HG03469 (cell line): Measurements from ENCODE around the gene INVS.
"Not testable (repeated sequence)": the region's sequence is repeated elsewhere in the genome, so short reads cannot be mapped to it uniquely, and the experiment has no call there.

Experiments used
- ATAC-seq: cut with Tn5 transposase; IDR thresholded peaks from one replicate; pipeline ENCODE4 v1.9.1; 2021; ENCODE audit warnings: mild to moderate bottlenecking, moderate library complexity, moderate number of reproducible peaks; ENCODE audit not compliant: unreplicated experiment

Gene INVS

DNA sequence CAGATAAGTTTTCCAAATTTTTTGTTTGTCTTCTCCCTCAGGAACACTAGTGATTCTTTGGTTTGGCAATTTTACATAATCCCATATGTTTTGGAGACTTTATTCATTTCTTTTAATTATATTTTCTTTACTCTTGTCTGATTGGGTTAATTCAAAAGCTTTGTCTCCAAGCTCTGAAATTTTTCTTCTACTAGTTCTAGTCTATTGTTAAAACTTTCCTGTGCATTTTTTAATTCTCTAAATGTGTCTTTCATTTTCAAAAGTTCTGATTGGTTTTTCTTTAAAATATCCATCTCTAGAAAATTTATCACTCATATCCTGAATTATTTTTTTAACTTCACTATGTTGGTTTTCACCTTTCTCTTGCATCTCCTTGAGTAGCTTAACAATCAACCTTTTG, 92.2 kb downstream of the INVS start:
- no peak for ATAC-seq

DNA sequence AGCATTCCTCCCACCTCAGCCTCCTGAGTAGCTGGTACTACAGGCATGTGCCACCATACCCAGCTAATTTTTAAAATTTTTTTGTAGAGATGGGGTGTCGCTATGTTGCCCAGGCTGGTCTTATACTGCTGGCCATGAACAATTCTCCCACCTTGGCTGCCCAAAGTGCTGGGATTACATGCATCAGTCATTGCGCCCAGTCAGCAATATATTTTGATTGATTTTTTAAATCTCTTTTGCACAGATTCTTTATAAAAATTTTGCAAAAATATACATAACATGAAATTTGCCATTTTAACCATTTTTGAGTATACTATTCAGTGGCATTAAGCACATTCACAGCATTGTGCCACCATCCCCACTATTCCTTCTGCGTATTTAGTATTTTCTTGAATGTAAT, 94.0 kb downstream of the INVS start:
- ATAC-seq, result no peak

DNA sequence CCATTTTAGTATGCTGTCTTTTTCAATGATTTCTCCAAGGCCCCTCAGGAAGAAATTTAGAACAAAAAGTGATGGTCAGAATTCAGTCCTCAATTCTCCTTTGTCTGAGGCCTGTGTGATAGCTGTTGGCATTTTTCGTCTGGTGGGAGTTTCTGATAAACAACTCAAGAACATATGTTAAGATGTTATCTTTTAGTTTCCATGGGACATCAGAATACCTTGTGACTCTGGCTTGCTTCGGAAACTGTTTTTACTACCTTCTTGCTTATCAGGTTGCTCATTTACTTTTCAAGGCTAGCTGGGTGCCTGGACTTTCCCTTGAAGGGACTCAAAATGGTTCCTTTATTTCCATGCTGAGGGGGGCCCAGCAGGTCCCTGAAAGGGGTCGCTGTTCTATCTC, 97.2 kb downstream of the INVS start:
- ATAC-seq, result no peak

DNA sequence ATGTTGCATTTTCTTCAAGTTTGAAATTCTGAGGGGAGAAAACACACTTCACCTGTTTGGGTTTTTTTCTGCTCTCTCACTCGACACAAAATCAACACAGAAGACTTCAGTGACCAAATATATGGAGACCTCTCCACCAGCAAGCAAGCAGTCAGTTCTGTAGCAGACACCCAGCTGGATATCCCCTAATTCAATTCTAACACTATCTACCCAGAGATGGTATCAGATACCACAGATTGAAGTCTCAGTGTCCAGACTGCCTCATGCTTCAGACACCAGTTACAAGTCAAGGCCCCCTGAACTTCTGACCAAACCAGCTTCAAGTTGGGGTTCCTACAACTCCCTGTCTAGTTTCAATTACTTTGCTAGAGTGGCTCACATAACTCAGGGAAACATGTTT, 97.8 kb downstream of the INVS start:
- ATAC-seq, result no peak

DNA sequence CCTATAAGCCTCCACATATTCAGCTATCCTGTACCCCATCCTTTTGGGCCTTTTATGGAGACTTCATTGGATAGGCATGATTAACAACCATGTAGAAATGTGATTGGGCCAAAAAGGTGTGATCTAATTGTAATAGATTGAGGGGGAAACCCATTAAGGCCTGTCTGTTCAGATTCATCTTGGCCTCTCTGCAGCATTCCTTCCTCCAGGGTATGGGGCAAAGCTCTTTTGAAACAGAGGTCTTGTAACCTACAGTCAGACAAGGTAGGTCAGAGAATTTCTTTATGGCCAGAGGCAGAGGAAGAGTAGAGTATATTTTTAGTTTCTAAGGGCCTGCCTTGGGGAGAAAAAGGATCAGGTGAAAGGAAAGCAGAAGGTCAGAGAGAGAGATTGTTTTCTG, 98.5 kb downstream of the INVS start:
- no peak for ATAC-seq

DNA sequence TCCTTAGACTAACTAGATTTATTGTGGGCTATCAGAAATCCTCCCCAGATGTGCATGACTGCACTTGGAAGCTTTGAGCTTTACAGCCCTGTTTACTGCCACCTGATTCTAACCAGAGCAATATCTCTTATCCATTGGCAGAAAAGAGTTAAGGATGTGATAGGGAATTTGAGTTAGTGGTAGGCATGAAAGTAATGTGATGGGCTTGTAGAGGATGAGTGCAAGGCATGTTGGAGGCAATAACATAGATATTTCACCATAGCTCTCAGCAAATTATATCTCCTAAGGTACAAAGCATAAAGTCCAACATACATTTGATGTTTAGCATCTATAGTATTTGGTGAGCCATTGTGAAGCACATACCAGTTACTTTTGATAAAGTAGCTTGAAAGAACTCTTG, 103.8 kb downstream of the INVS start:
- ATAC-seq, result no peak

DNA sequence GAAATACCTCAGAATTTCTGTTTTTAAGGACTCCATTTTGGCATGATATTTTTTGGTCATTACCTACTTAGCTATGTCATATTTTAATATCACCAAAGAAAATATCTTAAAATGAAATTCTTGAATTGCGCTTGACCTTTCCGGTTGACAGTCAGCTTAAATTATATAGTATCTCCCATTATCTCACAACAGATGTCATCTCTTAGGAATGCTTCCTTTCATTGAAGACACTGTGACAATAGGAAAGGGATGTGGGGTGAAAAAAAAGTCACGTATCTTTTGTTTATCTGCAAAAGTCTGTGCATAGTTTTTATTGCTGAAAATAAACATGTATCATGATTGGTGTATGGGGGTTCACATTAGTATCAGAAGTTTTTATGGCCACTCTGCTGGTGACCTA, 105.8 kb downstream of the INVS start:
- ATAC-seq, result no peak

DNA sequence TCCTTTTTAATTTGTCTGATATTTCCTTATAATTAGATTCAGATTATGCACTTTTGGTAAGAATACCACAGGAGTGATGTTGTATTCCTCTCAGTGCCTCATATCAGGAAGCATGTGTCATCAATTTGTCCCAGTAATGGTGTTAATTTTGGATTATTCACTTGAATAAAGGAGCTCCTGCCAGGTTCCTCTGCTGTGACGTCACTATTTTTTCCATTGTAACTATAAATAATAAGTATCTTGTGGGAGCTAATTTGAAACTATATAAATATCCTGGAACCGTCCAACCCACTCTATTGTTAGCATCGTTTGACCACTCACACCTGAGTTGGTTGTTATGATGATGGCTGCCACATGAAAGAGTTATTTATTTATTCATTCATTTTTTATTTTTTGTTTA, 107.9 kb downstream of the INVS start:
- ATAC-seq, result no peak

DNA sequence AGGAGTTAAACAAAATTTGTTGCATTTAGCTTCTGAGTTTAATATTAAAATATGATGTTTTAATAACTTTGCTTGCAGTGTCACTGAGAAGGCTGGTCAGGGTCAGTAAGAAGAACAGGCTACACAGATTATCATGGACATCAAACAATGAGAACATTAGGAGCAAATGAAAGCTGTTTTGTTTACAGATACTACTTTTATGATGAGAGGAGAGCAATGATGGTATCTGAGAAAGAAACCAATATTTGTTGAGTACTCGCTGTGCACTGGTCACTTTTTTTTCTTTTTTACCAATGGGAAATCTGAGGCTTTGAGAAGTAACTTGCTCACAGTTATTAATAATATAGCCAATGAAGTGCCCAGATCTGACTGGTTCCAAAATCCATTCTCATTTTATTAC, 109.6 kb downstream of the INVS start:
- no peak for ATAC-seq

DNA sequence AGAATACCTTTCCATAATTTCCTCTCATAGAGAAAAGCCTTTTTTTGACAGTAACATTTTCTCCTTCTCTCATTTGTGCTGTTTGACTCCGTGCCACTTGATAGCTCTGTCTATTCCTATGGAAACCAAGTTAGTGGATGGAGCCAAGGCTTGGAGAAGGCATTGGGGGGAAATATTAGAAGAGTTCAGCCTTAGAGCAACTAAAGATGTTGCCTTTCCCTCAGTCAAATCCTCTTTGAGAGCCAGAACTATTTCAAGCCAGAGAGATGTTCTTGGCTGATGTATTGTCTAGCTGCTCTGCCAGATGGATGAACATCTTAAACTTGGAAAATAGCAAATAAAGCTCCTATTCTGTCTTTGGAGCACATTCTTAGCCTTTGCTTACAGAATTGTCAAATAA, 112.4 kb downstream of the INVS start:
- no peak for ATAC-seq

DNA sequence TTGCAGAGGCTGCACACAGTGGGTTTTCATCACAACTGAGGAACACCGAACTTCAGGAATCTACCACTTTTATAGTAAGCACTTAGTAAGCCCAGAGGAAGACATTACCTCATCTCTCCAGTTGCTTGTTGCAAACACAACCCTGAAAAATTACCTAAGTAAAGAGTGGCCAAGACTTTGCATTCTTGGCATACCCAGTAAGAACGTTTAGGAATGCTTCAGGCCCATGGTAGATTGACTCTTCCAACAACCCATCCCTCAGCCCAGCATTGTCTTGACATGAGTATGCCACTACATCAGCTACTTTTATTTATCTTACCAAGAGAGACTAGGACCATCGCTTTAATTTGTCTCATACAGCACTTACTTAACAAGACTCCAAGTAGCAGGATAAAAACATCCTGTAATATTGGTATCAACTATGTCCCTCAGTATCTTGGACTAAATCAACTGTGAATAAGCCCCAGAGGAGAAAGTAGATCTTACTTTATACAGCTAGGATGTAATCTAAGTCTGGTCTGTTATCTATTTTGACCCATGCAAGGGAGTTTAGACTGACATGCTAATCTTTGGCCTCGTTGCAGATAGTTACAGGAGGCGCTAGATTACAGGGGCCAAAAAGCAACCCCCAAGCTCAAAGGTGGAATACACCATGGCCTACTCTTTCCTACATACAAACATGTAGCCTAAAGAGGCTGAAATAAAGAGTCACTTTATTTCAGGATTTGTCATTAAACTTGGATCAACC, 114.9 kb downstream of the INVS start:
- no peak for ATAC-seq

DNA sequence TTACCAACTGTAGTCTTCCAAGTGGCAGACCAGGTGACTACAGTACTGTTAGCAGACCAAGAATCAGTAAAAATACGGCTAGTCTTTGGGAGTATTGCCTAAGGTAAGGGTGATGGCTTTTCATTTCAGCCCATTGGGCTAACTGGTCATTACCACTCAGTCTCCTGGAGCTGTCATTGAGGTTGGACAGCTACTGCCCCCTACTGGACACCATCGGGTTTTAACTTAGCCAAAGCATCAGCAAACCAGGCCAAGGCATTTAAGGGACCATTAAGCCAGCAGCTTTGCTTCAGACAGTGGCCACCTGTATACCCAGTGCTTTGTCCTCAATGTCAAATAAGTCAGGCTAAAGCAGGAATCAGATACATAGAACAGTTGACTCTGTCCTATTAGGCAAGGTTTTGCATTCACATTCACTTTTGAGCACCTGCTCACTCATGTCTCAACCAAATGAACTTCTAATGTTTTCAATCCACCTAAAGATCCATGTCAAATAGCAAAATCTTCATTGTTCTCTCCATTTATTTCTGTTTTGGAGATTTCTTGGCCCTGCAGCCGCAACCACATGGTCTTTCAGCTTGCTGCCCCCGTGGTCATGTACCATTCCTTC, 117.2 kb downstream of the INVS start:
- no peak for ATAC-seq

DNA sequence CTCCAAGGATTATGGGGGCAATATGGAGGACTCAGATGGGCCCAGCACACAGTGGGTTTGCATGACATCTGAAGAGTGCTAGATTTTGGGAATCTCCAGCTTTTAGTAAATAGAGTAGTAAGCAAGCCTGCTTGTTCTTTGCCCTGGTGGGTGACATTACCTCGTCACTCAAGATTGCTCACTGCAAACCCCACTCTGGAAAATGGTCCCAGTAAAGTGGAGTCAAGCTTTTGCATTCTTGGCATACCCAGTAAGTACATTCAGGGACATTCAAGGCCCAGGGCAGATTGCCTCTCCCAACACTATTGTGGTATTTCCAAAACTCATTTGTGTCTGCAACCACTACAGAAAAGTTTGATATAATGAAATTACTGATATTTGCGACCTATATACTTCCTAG, 118.5 kb downstream of the INVS start:
- no peak for ATAC-seq

DNA sequence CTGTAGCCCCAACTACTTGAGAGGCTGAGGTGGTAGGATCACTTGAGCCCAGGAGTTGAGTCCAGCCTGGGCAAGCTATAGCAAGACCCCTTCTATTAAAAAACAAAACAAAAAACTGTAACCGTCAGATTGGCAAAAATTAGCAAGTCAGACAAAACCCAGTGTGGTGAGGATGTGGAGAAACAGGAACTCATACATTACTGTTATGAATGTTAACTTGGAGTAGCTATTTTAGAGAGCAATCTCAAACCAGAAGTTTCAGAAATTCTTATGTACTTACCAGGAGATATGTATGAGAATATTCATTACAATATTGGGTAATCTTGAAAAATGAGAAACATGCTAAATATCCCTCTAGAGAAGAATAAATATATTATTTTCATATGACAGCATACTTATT, 120.3 kb downstream of the INVS start:
- peak; percentile 71 for ATAC-seq

DNA sequence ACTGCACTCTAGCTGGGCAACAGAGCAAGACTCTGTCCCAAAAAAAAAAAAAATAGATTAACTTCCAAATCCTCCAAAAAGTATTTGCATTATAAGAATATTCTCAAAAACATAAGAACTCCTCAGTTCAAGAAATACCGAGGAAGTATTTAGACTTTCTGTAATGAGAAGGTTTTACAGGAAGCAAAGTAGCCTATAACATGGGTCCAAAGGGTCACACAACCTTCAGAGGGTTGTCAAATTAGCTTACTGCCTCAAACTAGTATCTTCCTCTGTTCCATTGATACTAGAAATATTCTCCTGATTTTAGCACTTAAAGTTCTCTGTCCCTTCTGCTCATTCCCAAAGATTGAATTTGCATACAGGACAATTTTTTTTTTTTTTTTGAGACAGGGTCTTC, 121.9 kb downstream of the INVS start:
- no peak for ATAC-seq

DNA sequence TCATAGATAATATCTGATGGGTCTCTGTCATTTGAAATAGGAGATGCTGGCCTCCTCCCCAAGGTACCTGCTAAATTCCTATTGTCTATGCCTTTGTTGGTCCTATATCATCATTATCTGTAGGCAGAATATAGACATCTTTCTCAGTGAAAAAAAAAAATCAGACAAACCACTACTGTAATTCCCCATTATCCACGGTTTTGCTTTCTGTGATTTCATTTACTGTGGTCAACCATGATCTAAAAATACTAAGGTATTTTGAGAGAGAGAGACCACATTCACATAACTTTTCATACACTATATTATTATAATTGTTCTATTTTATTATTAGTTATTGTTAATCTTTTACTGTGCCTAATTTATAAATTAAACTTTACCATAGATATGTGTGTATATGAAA, 122.5 kb downstream of the INVS start:
- no peak for ATAC-seq

DNA sequence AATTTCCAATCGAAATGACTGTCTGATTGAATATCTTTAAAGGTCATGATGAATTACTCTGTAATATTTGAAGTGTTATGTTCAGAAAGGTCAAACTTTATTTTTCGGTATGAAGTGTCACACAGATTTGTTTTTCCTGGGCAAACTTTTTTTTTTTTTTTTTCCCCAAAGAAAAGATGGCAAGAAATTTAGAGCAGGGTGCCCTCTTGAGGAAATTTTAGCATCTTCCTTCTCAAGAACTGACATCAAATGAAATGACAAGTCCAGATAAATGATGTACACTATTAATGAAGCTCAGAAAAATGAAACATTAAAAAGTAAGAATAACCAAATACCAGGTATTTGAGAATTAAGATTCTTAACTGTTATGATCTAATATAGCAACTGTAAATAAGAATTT, 123.6 kb downstream of the INVS start:
- no peak for ATAC-seq

DNA sequence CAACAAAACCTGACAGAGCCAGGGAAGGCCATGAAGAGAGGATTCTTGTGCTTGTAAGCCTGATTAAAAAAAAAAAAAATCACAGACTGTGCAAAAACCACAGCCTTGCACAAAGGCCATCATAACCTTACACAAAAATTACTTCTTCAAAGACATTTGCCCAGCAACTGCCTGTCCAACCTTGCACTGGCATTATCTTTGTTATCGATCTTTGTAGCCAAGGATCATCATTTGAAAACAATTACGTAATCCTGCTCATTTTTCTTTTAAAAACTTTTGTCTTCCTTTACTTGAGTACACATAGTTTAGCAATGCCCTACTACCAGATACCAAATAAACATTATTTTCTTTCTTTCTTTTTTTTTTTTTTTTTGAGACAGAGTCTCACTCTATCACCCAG, 128.6 kb downstream of the INVS start:
- ATAC-seq, result no peak

DNA sequence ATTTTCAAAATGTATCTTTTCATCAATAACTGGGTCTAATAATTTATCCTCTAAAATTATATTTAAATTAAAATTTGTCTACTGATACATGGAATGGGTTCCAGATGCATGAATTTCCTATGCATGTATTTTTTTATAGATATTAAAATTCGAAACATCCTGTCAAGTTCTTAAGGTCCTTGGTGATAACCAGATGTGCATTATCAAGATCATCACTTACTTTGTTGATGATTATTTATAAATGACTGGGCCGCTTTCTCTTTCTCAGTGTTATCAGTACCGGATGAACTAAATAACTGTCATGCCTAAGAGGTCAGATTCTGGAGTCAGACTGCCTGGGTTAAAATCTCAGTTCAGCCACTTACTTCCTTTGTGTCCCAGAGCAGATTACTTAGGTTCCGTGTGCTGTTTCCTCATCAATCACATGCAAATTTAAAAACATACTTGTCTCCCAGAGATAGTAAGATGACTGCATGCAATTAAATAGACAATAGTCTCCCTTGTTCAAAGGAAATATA, 129.4 kb downstream of the INVS start:
- no peak for ATAC-seq

DNA sequence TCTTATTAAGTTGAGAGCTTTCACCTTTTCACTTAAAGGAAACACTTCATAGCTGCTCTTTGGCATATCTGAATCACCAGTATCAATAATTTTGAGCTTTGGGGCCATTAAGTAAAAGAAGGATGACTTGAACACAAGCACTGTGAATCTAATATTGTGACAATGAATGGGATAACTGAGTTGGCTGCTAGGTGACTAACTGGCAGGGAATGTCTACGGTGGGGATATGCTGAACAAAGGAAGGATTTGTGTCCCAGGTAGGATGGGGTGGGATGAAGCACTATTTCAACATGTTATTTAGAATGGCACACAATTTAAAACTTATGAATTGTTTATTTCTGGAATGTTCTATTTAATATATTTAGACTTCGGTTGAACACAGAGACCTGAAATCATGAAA, 130.1 kb downstream of the INVS start:
- ATAC-seq, result no peak

DNA sequence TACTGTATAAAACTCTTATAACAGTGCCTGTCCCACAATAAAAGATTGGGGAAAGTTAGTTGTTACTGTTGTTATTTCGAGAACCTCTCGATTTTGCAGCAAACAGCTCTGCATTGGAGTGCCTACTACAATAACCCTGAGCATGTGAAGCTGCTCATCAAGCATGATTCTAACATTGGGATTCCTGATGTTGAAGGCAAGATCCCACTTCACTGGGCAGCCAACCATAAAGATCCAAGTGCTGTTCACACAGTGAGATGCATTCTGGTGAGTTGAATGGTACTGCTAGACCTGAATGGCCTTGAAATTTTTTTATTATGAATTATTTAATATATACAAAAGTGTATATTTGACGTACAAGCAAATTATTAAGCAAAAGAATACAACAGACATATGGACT, 130.5 kb downstream of the INVS start:
- ATAC-seq, result no peak

DNA sequence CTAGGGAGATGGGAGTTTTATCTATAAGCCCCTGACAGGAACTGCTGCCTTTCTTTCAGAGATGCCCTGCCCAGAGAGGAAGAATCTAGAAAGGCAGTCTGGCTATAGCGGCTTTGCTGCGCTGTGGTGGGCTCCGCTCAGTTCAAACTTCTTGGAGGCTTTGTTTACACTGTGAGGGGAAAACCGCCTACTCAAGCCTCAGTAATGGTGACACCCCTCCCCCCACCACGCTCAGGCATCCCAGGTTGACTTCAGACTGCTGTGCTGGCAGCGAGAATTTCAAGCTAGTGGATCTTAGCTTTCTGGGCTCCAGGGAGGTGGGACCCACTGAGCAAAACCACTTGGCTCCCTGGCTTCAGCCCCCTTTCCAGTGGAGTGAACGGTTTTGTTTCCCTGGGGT, 137.9 kb downstream of the INVS start:
- not testable (repeated sequence) for ATAC-seq

DNA sequence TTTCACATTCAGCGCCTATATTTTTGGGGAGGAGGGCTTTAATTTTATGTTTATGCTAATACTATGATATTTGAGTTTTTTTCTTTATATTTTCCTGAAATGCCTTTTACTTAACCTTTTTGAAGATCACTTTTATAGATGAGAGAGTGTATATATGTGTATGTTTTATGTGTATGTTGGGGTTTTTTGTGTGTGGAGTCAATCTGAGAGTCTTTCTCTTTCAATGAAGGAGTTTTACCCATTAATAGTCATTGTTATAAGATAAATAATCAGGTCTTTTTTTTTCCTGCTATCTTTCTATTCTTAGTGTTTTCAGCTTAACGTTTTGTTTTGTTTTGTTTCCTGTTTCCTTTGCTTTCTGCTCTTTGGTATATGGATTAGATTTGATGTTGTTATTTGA, 141.5 kb downstream of the INVS start:
- no peak for ATAC-seq
